ENCODE data around the gene ICE2. TPM values are rescaled to one million over a fixed set of nuclear protein-coding genes. Genes with fewer than 3 reads are reported as not detected.

Gene ICE2
- total RNA-seq, 1 donor from 2014 or later = 32.1 TPM

DNA sequence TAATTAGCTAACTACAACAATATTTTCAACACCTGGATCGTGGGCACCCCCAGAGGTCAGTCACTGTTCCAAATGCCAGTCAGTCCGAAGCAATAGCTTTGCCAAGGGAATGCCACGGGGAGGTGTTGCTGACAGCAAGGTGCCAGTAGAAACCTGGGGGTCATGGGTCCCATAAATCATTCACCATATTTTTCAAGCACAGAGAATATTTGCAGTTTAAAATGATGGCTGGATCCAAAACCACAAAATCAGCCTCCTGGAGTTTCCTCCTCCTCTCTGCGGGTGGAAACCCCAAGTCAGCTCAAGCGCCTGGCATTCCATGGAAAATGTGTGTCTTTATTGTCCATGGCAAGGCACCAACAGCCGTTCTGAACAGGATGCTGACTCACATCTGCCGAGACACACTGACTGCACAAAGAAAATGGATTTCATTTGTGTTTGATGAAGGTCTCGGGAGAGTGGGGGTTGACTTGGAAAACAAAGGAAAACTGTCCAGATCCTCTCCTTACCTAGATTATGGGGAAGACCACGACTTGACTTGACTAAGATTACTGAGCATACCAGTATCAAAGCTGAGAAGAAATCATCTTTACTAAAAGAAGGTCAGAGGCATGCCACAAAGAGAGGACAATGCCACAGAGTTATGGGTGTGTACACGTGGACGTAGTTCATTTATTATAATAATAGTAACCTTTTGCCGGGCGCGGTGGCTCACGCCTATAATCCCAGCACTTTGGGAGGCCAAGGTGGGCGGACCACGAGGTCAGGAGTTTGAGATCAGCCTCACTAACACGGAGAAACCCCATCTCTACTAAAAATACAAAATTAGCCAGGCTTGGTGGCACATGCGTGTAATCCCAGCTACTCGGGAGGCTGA is 107.5 kb downstream of the ICE2 start:
- Mint-ChIP-seq H3K4me3 (ENCODE audit: unreplicated experiment) (peak overlapping the region; percentile 23), H3K27ac (ENCODE audit: unreplicated experiment) (peak overlapping the region; percentile 99), H3K36me3 (ENCODE audit: low read depth) (peaks cover 42% of the 10 kb centered on the region), H3K4me1 (ENCODE audit: low read depth) (peaks cover 81% of the 10 kb centered on the region), H3K9me3 (ENCODE audit: low read depth) (no peaks in the 10 kb centered on the region), H3K27me3 (ENCODE audit: low read depth) (no peaks in the 10 kb centered on the region)
- DNase-seq (ENCODE audit: low spot score) = no peak
- TF ChIP-seq, protein P1, sequence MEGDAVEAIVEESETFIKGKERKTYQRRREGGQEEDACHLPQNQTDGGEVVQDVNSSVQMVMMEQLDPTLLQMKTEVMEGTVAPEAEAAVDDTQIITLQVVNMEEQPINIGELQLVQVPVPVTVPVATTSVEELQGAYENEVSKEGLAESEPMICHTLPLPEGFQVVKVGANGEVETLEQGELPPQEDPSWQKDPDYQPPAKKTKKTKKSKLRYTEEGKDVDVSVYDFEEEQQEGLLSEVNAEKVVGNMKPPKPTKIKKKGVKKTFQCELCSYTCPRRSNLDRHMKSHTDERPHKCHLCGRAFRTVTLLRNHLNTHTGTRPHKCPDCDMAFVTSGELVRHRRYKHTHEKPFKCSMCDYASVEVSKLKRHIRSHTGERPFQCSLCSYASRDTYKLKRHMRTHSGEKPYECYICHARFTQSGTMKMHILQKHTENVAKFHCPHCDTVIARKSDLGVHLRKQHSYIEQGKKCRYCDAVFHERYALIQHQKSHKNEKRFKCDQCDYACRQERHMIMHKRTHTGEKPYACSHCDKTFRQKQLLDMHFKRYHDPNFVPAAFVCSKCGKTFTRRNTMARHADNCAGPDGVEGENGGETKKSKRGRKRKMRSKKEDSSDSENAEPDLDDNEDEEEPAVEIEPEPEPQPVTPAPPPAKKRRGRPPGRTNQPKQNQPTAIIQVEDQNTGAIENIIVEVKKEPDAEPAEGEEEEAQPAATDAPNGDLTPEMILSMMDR (IDR thresholded peaks at IDR 0.05) = peak; percentile 33

DNA sequence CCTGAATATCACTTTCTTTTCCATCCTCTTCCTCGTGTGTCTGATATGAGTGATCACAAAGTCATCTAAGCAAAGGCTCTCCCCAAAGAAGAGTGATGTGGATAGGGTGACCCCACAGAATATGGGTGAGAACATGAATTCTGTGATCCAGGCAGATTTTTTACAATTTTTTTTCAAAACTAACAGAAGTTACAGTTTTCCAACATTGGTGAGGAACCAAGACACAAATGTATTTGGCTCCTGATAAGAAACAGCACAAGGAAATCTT is 108.1 kb downstream of the ICE2 start:
- peaks cover 78% of the 10 kb centered on the region for H3K4me1 Mint-ChIP-seq (ENCODE audit: low read depth)
- H3K27me3 Mint-ChIP-seq (ENCODE audit: low read depth) = no peaks in the 10 kb centered on the region
- H3K4me3 Mint-ChIP-seq (ENCODE audit: unreplicated experiment) = peak overlapping the region; percentile 23
- no peaks in the 10 kb centered on the region for H3K9me3 Mint-ChIP-seq (ENCODE audit: low read depth)
- H3K27ac Mint-ChIP-seq (ENCODE audit: unreplicated experiment) = peak overlapping the region; percentile 99
- no peak for DNase-seq (ENCODE audit: low spot score)
- peaks cover 39% of the 10 kb centered on the region for H3K36me3 Mint-ChIP-seq (ENCODE audit: low read depth)
- TF ChIP-seq, protein P1 (IDR thresholded peaks at IDR 0.05) = no peak

DNA sequence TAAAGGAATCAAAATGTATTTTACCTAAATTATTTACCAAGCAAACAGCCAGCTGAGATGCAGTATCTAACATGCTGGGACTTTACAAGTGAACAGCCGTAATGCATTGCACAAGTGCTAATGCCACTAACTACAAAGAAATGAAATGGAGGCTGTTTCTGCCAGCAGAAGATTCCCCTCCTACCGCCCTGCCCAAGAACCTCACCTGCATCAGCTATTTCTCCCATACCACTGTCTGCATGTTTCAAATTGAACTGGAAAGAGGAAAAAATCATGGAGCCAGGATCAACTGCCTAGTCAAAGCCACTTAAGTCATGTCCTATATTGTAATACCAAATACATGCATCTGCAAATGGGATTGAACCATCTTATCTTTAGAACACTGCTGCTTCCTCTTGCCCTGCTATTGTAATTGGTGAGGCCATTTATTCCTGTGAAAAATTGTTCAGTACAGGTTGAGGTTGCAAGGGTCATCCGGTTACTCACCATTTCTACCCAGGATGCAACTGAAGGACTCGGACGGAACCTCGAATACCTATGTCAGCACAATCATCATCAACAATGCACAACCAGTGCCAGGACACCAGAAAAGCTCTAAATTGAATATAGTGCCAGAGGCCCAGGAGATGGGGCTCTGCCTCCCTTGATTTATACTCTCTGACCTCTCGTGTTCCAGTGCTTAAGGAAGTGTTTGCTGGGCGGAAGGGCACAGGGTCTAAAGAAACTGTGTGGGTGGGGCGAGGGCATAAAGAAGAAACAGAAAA is 108.7 kb downstream of the ICE2 start:
- no peaks in the 10 kb centered on the region for H3K9me3 Mint-ChIP-seq (ENCODE audit: low read depth)
- H3K4me3 Mint-ChIP-seq (ENCODE audit: unreplicated experiment) = peak overlapping the region; percentile 23
- TF ChIP-seq, protein P1 (IDR thresholded peaks at IDR 0.05) = no peak
- no peaks in the 10 kb centered on the region for H3K27me3 Mint-ChIP-seq (ENCODE audit: low read depth)
- H3K36me3 Mint-ChIP-seq (ENCODE audit: low read depth) = peaks cover 35% of the 10 kb centered on the region
- H3K4me1 Mint-ChIP-seq (ENCODE audit: low read depth) = peaks cover 75% of the 10 kb centered on the region
- no peak for DNase-seq (ENCODE audit: low spot score)
- H3K27ac Mint-ChIP-seq (ENCODE audit: unreplicated experiment) = peak overlapping the region; percentile 99

DNA sequence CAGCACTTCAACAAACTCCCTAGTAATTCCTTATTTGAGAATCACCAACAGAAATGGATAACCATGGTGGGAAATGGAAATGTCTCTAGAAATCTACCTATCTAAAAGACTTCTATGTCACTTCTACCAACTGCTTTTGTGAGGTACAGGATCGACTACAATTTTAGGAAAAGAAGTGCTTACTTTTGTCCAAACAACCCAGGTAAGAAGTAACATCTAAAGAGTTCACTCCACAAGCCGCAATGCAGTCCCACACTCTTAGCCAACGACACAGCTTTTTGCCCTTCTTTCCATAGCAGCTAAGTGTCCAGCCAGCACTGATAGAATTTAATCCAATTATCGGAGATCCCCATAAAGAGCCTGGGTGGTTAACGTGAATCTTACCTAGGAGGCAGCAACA is 109.2 kb downstream of the ICE2 start:
- Mint-ChIP-seq H3K4me1 (ENCODE audit: low read depth) (peaks cover 72% of the 10 kb centered on the region), H3K4me3 (ENCODE audit: unreplicated experiment) (no peak overlapping the region), H3K36me3 (ENCODE audit: low read depth) (peaks cover 36% of the 10 kb centered on the region), H3K9me3 (ENCODE audit: low read depth) (no peaks in the 10 kb centered on the region), H3K27me3 (ENCODE audit: low read depth) (no peaks in the 10 kb centered on the region), H3K27ac (ENCODE audit: unreplicated experiment) (peak overlapping the region; percentile 99)
- TF ChIP-seq, protein P1 (IDR thresholded peaks at IDR 0.05) = no peak
- no peak for DNase-seq (ENCODE audit: low spot score)

Other genes with a start within 250 kb of the ICE2 start
- 2,649 to 2,819 TPM (median 2,779 TPM) in 3 replicates for gene ANXA2, start 81.2 kb downstream of the ICE2 start, total RNA-seq

Measured in chondrocyte (in vitro differentiated cells).